ENCODE data around the gene HS1BP3. TPM values are rescaled to one million over a fixed set of nuclear protein-coding genes. Genes with fewer than 3 reads are reported as not detected.

The HS1BP3 gene
- total and polyA plus RNA-seq, 2 of the 13 experiments (the other 11 are each of a cell fraction or from before 2014, with no cell fraction given): 15.2 to 22.0 TPM

DNA sequence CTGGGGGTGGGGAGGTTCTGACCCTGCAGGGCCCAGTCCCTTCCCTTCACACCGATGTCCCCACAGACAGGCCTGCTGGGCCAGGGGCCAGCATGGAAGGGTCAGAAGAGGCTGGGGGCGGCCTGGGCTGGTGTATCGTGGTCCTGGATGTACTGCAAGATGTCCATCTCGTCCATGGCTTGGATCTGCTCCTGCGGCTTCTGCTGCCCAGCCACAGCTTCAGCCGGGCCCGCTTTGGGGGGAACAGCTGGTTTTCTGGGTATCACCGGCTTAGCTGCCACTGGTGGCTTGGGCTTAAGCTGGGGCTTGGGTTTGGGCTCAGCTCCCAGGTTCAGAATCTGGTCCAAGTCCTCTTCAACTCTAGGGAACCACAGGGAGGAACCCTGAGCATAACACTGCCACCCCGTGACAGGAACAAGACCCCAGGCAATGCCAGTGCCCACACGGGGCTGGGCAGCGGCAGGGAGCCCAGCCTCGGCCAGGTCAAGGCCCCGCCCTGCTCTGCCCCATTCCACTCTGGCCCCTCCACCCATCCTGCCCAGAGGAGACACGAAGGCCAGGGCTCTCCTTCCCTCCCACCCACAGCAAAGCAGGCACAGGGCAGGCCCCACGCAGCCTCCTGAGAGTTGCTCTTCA is 31.9 kb downstream of the HS1BP3 start:
- Histone ChIP-seq H3K4me1 (ENCODE audit: insufficient read depth, low read length) (peaks cover 57% of the 10 kb centered on the region), H4K20me1 (ENCODE audit: insufficient read depth, low read length) (no peaks in the 10 kb centered on the region), H3K27ac (ENCODE audit: extremely low read length, insufficient read depth, low read length) (peak overlapping the region; percentile 95), H3K4me2 (ENCODE audit: low read depth, low read length) (no peak overlapping the region), H3K36me3 (replicated peaks in 1 of 2; ENCODE audit: control insufficient read depth in 1 of 2, insufficient read depth in 2 of 2, low read length in 2 of 2) (peaks cover 5 to 9% of the 10 kb centered on the region in 2 experiments; a peak in 4 of 5 replicates), H2AFZ (ENCODE audit: low read length) (no peak overlapping the region), H3K4me3 (replicated peaks in 1 of 3; ENCODE audit: insufficient read depth in 1 of 3, low read depth in 2 of 3, low read length in 3 of 3) (no peak overlapping the region), H3K9ac (ENCODE audit: insufficient read depth, low read depth, low read length) (no peak overlapping the region), H3K9me3 (ENCODE audit: low read length) (no peaks in the 10 kb centered on the region), H3K27me3 (ENCODE audit: control insufficient read depth in 1 of 2, insufficient read depth in 2 of 2, low read length in 2 of 2) (no peaks in the 10 kb centered on the region), H3K79me2 (ENCODE audit: insufficient read depth, low read length) (no peaks in the 10 kb centered on the region)
- no peak for TF ChIP-seq KDM2A (CRISPR knock-in tag; IDR thresholded peaks at IDR 0.05; ENCODE audit: borderline replicate concordance, low read depth)
- no peak for TF ChIP-seq ZNF101 (CRISPR knock-in tag; IDR thresholded peaks at IDR 0.05; ENCODE audit: borderline replicate concordance, low read depth)
- no peak for TF ChIP-seq FOXO1 (CRISPR knock-in tag; IDR thresholded peaks at IDR 0.05)
- peak; percentile 32 for TF ChIP-seq AGO2 (optimal IDR thresholded peaks at IDR 0.05; ENCODE audit: low read depth, low read length)
- TF ChIP-seq RAD51 (IDR thresholded peaks at IDR 0.05; ENCODE audit: borderline replicate concordance): no peak
- no TSS peak for BruUV-seq (replicated peaks)
- ATAC-seq (no peak), DNase-seq (ENCODE audit: low spot score) (no peak), FAIRE-seq (no peak)
- intact Hi-C loops (cut with micrococcal nuclease; ENCODE audit: unreplicated experiment): loop anchor here (1.0 kb wide), 1 partner anchor 40 kb away; no protein-coding TSS in a partner anchor
- in situ Hi-C loops (cut with HindIII; ENCODE audit: extremely low pct_ligation_motif_present, low pct_unique_long_range_greater_than_20kb): no loop called here
- WGBS (ENCODE audit: low lambda C conversion rate): 98% methylated on average over 15 of the region's 15 CpGs
- ChIA-PET POLR2A (interaction anchor here (1.7 to 7.9 kb wide), 7 partner anchors 10 to 180 kb away, joined by 8 to 153 read pairs (median 17); partner anchors contain the start of gene RHOB), CTCF (ENCODE audit: low intra/inter-chr PET ratio, low total read pairs) (interaction anchor here (1.0 kb wide), 1 partner anchor 18 kb away, joined by 6 read pairs; no protein-coding TSS in a partner anchor)

DNA sequence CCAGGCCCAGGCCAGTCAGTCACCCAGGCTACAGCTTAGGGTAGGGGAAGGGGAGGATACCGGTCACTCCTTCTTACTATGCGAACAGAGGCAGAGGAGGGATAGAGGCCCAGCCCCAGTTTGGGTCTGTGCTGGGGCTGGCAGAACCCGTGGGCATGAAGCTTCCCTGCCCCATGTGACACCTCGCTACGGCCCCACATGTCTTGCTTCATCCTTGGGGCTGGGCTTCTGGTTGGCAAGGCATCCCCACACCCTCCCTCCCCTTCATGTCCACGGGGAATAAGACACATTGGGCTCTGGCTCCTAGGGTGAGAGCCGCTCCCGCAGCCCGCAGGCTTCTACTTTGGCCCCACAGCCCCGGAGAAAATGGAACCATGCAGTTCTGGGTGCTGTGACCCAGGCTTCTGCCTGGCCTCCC is 32.4 kb downstream of the HS1BP3 start:
- BruUV-seq (replicated peaks): no TSS peak
- H3K4me3 ChIP-seq (replicated peaks in 1 of 3; ENCODE audit: insufficient read depth in 1 of 3, low read depth in 2 of 3, low read length in 3 of 3): no peak overlapping the region
- H3K4me1 ChIP-seq (ENCODE audit: insufficient read depth, low read length): peaks cover 62% of the 10 kb centered on the region
- H3K4me2 ChIP-seq (ENCODE audit: low read depth, low read length): peak overlapping the region; percentile 1; the same call in 1 of the 2 replicates
- peak overlapping the region; percentile 95 for H3K27ac ChIP-seq (ENCODE audit: extremely low read length, insufficient read depth, low read length)
- FAIRE-seq (no peak), DNase-seq (ENCODE audit: low spot score) (no peak), ATAC-seq (peak; percentile 13)
- peak overlapping the region; percentile 70 for H3K9ac ChIP-seq (ENCODE audit: insufficient read depth, low read depth, low read length)
- ChIA-PET CTCF (ENCODE audit: low intra/inter-chr PET ratio, low total read pairs) (interaction anchor here (0.7 to 1.3 kb wide), 3 partner anchors 18 to 25 kb away, joined by 3 to 6 read pairs (median 6); no protein-coding TSS in a partner anchor), POLR2A (interaction anchor here (0.8 to 7.9 kb wide), 25 partner anchors 9 to 239 kb away, joined by 3 to 153 read pairs (median 8); partner anchors contain the start of genes HS1BP3 and RHOB)
- H3K9me3 ChIP-seq (ENCODE audit: low read length): no peaks in the 10 kb centered on the region
- H3K36me3 ChIP-seq (replicated peaks in 1 of 2; ENCODE audit: control insufficient read depth in 1 of 2, insufficient read depth in 2 of 2, low read length in 2 of 2): peaks cover under 1 to 7% of the 10 kb centered on the region in 2 experiments; a peak in 3 of 5 replicates
- no peaks in the 10 kb centered on the region for H4K20me1 ChIP-seq (ENCODE audit: insufficient read depth, low read length)
- H3K27me3 ChIP-seq (ENCODE audit: control insufficient read depth in 1 of 2, insufficient read depth in 2 of 2, low read length in 2 of 2): no peaks in the 10 kb centered on the region
- in situ Hi-C loops (cut with HindIII; ENCODE audit: extremely low pct_ligation_motif_present, low pct_unique_long_range_greater_than_20kb) (no loop called here), intact Hi-C loops (cut with micrococcal nuclease; ENCODE audit: unreplicated experiment) (loop anchor here (1.0 kb wide), 1 partner anchor 39 kb away; no protein-coding TSS in a partner anchor)
- no peaks in the 10 kb centered on the region for H3K79me2 ChIP-seq (ENCODE audit: insufficient read depth, low read length)
- no peak overlapping the region for H2AFZ ChIP-seq (ENCODE audit: low read length)
- 94% methylated on average over 7 of the region's 10 CpGs for WGBS (ENCODE audit: low lambda C conversion rate)
- TF ChIP-seq HES4 (CRISPR knock-in tag; IDR thresholded peaks at IDR 0.05; ENCODE audit: borderline replicate concordance) (0 out of 2 replicates have a peak, but pooled peaks have one; percentile 52), TCF7 (IDR thresholded peaks at IDR 0.05; ENCODE audit: low read depth) (no peak), ZNF20 (CRISPR knock-in tag; IDR thresholded peaks at IDR 0.05) (no peak), ZNF556 (CRISPR knock-in tag; IDR thresholded peaks at IDR 0.05; ENCODE audit: borderline replicate concordance) (0 out of 2 replicates have a peak, but pooled peaks have one; percentile 11), PAWR (CRISPR knock-in tag; IDR thresholded peaks at IDR 0.05; ENCODE audit: borderline replicate concordance) (no peak)
- TF ChIP-seq, protein P1, sequence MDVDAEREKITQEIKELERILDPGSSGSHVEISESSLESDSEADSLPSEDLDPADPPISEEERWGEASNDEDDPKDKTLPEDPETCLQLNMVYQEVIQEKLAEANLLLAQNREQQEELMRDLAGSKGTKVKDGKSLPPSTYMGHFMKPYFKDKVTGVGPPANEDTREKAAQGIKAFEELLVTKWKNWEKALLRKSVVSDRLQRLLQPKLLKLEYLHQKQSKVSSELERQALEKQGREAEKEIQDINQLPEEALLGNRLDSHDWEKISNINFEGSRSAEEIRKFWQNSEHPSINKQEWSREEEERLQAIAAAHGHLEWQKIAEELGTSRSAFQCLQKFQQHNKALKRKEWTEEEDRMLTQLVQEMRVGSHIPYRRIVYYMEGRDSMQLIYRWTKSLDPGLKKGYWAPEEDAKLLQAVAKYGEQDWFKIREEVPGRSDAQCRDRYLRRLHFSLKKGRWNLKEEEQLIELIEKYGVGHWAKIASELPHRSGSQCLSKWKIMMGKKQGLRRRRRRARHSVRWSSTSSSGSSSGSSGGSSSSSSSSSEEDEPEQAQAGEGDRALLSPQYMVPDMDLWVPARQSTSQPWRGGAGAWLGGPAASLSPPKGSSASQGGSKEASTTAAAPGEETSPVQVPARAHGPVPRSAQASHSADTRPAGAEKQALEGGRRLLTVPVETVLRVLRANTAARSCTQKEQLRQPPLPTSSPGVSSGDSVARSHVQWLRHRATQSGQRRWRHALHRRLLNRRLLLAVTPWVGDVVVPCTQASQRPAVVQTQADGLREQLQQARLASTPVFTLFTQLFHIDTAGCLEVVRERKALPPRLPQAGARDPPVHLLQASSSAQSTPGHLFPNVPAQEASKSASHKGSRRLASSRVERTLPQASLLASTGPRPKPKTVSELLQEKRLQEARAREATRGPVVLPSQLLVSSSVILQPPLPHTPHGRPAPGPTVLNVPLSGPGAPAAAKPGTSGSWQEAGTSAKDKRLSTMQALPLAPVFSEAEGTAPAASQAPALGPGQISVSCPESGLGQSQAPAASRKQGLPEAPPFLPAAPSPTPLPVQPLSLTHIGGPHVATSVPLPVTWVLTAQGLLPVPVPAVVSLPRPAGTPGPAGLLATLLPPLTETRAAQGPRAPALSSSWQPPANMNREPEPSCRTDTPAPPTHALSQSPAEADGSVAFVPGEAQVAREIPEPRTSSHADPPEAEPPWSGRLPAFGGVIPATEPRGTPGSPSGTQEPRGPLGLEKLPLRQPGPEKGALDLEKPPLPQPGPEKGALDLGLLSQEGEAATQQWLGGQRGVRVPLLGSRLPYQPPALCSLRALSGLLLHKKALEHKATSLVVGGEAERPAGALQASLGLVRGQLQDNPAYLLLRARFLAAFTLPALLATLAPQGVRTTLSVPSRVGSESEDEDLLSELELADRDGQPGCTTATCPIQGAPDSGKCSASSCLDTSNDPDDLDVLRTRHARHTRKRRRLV (CRISPR knock-in tag; IDR thresholded peaks at IDR 0.05): no peak

All from HepG2 (cell line).